Effector CD8-positive, alpha-beta T cell (primary cell): Measurements from ENCODE around the gene MFSD2B.

ENCODE experiments used
- DNase-seq: peaks from one replicate; lab custom pipeline; 2025; lab: John Stamatoyannopoulos, UW

The MFSD2B gene

DNA sequence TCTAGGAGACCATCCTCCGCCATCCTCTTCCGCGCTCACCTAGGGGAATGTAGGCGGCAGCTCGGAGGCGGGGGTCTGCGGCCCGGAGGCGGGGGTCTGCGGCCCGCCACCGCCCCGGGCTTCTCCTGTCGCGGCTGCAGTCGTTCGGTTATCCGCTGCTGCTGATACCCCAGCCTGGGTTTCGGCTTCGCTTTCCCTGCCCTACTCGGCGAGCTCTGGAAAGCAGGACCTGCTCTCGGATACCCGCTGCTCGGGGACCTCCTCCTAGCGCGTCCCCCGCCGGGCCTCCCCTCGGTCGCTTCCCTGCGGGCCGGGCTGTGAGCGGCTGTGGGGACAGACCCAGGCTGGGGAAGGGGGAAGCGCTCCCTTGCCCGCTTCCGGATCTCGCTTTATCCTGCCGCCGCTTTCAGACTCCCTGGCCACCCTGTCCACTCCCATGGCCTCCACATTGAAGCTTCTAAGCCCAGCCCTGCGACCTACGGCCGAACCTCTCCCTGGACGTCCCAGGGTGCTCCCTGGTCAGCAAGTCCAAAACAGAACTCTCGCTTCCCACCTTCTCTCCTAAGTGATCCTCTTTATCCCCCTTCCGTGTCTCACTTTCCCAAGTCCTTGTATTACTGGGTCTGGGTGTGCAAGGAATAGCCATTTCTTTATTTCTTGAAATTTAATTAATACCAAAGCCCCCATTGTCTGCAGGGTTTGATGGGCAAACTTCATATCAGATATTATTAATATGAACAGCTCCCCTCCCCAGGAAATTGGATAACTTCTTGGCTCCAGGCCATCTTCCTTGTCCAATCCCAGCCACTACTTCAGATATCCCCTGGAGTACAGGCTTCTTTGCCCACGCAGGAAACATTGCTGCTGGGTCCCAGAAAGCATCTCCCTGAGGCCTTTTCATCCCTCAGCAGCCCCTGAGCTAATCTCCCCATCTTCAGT is 40.4 kb downstream of the MFSD2B start:
- DNase-seq, result no peak

DNA sequence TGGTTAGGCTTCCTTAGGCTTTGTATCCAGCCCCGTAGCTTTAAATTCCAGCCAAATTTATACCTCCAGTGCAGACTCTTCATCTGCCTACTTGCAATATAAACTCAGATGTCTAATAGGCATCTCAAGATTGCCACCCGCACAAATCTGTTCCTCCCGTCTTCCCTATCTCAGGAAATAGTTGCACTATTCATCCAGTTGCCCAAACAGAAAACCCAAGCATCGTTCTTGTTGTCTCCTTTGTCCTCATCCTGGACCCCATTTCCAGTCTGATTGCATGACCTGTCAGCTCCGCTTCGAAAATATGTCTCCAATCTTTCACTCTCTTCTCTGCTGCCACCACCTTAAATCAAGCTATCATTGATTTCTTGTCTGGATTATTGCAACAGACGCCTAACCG is 41.9 kb downstream of the MFSD2B start:
- DNase-seq, result no peak

DNA sequence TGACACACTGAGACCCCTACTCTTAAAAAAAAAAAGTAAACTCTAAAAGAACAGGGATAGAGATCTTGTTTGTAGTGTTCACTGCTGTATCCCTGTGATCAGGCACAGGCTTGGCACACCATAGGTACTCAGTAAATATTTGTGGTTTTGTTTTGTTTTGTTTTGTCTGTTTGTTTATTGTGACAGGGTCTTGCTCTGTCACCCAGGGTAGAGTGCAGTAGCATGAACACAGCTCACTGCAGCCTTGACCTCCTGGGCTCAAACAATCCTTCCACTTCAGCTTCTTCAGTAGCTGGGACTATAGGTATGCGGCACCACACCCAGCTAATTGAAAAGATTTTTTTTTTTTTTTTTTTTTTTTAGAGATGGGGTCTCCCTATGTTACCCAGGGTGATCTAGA is 43.1 kb downstream of the MFSD2B start:
- DNase-seq, result no peak

DNA sequence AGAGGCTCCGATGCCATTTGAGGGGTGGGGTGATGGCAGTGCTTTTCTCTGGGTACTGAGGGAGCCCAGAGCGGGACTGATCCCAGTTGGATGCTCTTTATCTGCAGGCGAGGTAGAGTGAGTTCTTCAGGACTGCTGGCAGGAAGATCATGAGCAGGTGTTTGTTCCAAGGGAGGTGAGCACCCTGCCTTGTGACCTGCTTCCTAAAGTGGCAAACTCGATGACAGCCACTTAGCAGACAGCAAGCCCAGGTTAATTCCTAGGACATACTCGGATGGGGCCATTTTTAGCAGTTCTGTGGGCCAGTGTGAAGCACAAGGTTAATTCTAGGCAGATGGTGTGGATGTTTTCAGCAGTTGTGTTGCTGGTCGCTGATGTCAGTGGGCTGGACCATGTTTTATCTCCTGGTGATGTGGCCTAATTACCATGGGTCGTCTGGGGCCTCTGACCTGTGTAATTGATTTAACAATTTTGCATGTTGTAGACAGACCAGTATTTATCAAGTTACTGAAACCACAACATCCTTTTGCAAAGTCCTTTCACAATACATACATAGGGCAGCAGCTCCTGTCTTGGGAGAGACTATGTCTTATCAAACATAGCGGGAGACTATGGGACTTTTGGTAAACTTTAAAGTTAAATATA is 44.6 kb downstream of the MFSD2B start:
- DNase-seq, result no peak

DNA sequence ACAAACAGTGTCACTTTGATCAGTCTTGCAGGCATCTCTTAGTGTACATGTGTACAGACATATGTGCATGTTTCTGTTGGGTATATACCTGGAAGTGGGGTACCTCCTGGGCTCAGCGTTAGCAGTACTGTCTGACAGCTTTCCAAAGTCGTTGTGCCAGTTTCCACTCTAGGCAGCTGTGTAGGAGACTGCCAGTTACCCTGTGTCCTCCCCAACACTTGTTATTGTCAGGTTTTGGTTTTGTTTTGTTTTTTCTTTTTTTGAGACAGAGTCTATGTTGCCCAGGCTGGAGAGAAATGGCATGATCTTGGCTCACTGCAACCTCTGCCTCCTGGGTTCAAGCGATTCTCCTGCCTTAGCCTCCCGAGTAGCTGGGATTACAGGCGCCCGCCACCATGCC is 45.9 kb downstream of the MFSD2B start:
- no peak for DNase-seq

DNA sequence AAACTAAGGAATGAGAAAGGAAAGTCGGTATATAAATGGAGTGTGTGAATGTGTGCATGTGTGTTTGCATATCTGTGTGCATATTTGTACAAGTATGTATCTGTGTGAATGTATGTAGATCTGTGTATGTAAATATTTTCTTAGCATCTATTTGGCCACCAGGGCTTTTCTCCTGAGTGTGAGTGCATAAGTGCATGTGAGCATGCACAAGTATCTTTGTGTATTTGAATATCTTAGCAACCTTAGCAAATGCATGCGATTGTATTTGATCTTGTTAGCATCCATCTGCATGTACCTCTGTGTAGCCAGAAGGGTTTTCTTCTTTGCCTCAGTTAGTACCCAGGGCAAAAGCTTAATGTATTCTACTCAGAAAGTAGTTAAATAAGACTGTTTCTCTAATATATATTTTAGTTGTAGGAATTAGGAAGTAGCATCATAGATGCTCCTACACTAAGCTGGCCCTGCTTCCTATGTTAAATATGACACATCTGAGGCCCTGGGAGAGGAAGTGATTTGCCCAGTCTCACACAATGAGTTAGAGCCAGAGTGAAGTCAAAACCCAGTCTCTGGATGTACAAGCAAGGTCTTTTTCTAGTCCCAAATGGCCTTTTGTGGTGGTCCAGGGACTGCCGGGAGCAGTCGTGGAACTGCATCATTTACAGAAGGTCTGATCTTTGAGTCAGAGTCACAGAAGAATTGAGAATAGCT is 48.8 kb downstream of the MFSD2B start:
- DNase-seq, result no peak

DNA sequence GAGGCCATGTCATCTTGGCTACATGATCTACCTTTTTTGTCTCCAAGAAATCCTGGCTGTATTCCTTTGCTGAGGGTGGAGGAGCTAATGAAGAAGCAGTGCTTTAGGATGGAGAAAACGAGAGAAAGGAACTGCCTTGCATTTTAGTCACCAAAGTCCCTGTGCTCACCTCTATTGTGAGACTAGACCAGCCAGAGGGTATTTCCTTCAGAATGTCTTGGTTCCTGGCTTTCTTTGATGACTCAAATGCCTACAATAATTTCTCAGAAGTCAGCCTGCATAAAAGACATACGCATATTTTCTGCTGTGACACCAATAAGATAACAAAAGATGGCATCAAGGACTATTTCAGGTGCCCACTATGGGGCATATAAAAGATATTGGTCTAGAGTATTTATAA is 55.5 kb downstream of the MFSD2B start:
- no peak for DNase-seq

DNA sequence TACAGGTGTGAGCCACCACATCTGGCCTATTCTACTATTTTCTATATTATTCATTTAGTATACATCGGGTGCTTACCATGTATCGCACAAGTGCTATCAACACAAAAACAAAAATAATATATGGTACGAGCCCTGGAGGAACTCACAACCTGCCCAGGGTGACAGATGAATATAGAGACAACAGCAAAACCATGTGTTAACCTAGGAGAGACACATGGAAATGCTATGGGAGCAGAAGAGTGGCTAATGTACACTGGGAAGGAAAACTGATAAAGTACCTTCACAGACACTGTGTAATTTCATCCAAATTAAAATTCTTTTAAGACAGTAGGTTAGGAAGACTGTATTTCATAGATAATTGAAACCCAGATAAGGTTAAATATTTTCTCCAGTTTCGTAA is 62.4 kb downstream of the MFSD2B start:
- DNase-seq, result no peak

DNA sequence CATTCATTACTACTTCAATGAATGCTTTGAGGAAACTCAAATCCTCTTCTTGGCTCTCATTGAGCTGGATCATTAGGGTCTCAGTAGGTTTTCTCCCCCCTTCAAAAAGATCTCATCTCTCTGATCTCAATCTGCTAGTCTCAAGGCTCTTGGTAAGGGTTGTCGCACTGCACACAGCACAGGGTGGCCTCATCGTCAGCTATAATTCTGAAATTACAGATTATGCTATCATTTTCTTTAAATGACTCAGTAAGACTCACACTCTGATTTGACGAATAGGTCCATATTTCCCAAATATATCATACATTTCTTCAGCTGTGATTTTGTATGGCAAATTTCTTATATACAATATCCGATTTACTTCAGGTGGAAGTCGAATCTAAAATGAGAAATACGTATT is 63.9 kb downstream of the MFSD2B start:
- no peak for DNase-seq

DNA sequence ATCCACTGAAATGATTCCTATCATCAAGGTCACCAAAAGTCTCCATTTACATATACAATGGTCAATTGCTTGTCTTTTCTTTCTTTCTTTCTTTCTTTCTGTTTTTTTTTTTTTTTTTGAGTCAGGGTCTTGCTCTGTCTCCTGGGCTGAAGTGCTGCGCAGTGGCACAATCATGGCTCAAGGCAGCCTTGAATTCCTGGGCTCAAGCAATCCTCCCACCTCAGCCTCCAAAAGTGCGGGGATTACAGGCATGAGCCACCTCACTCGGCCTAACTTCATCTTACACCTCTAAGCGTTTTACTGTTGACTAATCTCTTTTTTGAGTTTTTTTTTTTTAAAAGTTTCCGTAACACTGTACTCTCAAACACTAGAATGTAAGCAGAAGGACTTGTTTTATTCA is 65.4 kb downstream of the MFSD2B start:
- DNase-seq, result no peak
